Body of pancreas (tissue), 4 donors: Measurements from ENCODE around the gene VPS37D. TPM values are rescaled to one million over a fixed set of nuclear protein-coding genes. Genes with fewer than 3 reads are reported as not detected.

Experiments used
- ATAC-seq: fragments of 150-250 bp; one replicate; pipeline ENCODE4 v1.9.1; 2016
- DNase-seq, 4 donors: peaks; one replicate each; pipeline ENCODE4 v3.0.0-alpha.2; 2019
- H3K27ac ChIP-seq, 4 donors: fragments of 200-600 bp; sonication (generic); 1 replicate in 3 of 4; 2 replicates in 1 of 4; pipeline versions ENCODE4 v1.5.1 to v1.6.1; 2016 to 2019; ENCODE audit warnings: mild to moderate bottlenecking in 1 of 4, mixed read lengths in 1 of 4, moderate library complexity in 1 of 4
- H3K27me3 ChIP-seq, 2 donors: fragments of 200-600 bp; sonication (generic); one replicate each; pipeline ENCODE4 v1.6.0; 2016; ENCODE audit warnings: mild to moderate bottlenecking in 1 of 2
- H3K36me3 ChIP-seq, 2 donors: fragments of 200-600 bp; sonication (generic); replicated peaks in 1 of 2; 2 replicates each; pipeline ENCODE4 v1.5.1; 2016; ENCODE audit warnings: low read depth in 2 of 2; ENCODE audit not compliant: insufficient read depth in 1 of 2
- H3K4me1 ChIP-seq: fragments of 200-600 bp; sonication (generic); one replicate; pipeline ENCODE4 v1.6.0; 2016
- H3K4me3 ChIP-seq, 2 donors: fragments of 200-600 bp; sonication (generic); 1 replicate in 1 of 2; 2 replicates in 1 of 2; pipeline ENCODE4 v1.5.1; 2016 to 2019
- H3K9me3 ChIP-seq, 3 donors: fragments of 200-600 bp; sonication (generic); 1 replicate in 2 of 3; 2 replicates in 1 of 3; pipeline ENCODE4 v1.5.1; 2016
- CTCF ChIP-seq, 7 experiments: fragments of 450-650 bp in 4 of 7; fragments of 200-600 bp in 3 of 7; sonication (generic) in 3 of 7; IDR thresholded peaks; one replicate each; pipeline ENCODE4 v1.5.1; 2016 to 2019; ENCODE audit warnings: antibody characterized with exemption in 7 of 7
- POLR2A ChIP-seq, 3 donors: fragments of 450-650 bp; IDR thresholded peaks; one replicate each; pipeline ENCODE4 v1.6.1; 2016; ENCODE audit warnings: antibody characterized with exemption in 3 of 3, mild to moderate bottlenecking in 2 of 3
- WGBS, 2 donors: methylation state at CpG; one replicate each; pipeline ENCODE4 v1.1.5; 2017; 5-methylcytosine and 5-hydroxymethylcytosine counted together
- intact Hi-C: fragments of 100-400 bp; cut with DNase I; formaldehyde crosslinking; loops from one replicate; pipeline ENCODE4 v1.15.1; 2023
- total RNA-seq, 2 donors: library from RNA; depleted of rRNA; stranded (reverse); fragments of >200 nt; gene quantifications; one replicate each; pipeline ENCODE4 v1.1.0, GENCODE V29; 2016

VPS37D gene
- total RNA-seq, 2 donors from 2014 or later, result 1.3 to 6.0 TPM

- Histone ChIP-seq H3K4me1 (peaks cover 5% of the 10 kb centered on the region), H3K36me3 (no peaks in the 10 kb centered on the region), H3K4me3 (no peak overlapping the region), H3K9me3 (no peaks in the 10 kb centered on the region), H3K27me3 (no peaks in the 10 kb centered on the region), H3K27ac (no peak overlapping the region)
- TF ChIP-seq CTCF (IDR thresholded peaks at IDR 0.05), result no peak
- no peak for TF ChIP-seq POLR2A (IDR thresholded peaks at IDR 0.05)
- no peak for DNase-seq
- no peak for ATAC-seq
- WGBS, 2 donors, result 72 to 75% methylated on average over 8 of the region's 8 CpGs
- intact Hi-C loops, result no loop called here
Measured at GRCh38 chr7:73633844-73634243, 33.8 kb upstream of the VPS37D start.

GRCh38 chr7:73635428-73636200 lies 32.0 kb upstream of the VPS37D start:
- 81 to 85% methylated on average over 8 of the region's 8 CpGs for WGBS, 2 donors
- no peak overlapping the region for H3K27ac ChIP-seq
- H3K4me3 ChIP-seq, result no peak overlapping the region
- ATAC-seq (no peak), DNase-seq (no peak)
- intact Hi-C loops, result no loop called here
- H3K27me3 ChIP-seq, result no peaks in the 10 kb centered on the region
- H3K9me3 ChIP-seq, result no peaks in the 10 kb centered on the region
- TF ChIP-seq POLR2A (IDR thresholded peaks at IDR 0.05) (no peak), CTCF (IDR thresholded peaks at IDR 0.05) (no peak)
- no peaks in the 10 kb centered on the region for H3K36me3 ChIP-seq
- H3K4me1 ChIP-seq, result peaks cover 5% of the 10 kb centered on the region

- WGBS, 2 donors, result 46 to 83% methylated on average over 3 of the region's 3 CpGs
- H3K4me3 ChIP-seq, result no peak overlapping the region
- H3K4me1 ChIP-seq, result peaks cover 5% of the 10 kb centered on the region
- TF ChIP-seq CTCF (IDR thresholded peaks at IDR 0.05) (no peak), POLR2A (IDR thresholded peaks at IDR 0.05) (no peak)
- intact Hi-C loops, result no loop called here
- H3K27me3 ChIP-seq, result no peaks in the 10 kb centered on the region
- H3K36me3 ChIP-seq, result no peaks in the 10 kb centered on the region
- no peak for ATAC-seq
- DNase-seq, result no peak
- no peak overlapping the region for H3K27ac ChIP-seq
- no peaks in the 10 kb centered on the region for H3K9me3 ChIP-seq
Measured at GRCh38 chr7:73638911-73639310, 28.7 kb upstream of the VPS37D start.

GRCh38 chr7:73642834-73643233 lies 24.8 kb upstream of the VPS37D start:
- H3K36me3 ChIP-seq, result no peaks in the 10 kb centered on the region
- intact Hi-C loops, result no loop called here
- WGBS, 2 donors, result 43 to 52% methylated on average over 2 of the region's 2 CpGs

More at GRCh38 chr7:73642834-73643233, 24.8 kb upstream of the VPS37D start:
- Histone ChIP-seq H3K9me3 (no peaks in the 10 kb centered on the region), H3K27ac (no peak overlapping the region), H3K4me1 (peaks cover 6% of the 10 kb centered on the region), H3K27me3 (no peaks in the 10 kb centered on the region), H3K4me3 (no peak overlapping the region)
- TF ChIP-seq POLR2A (IDR thresholded peaks at IDR 0.05) (no peak), CTCF (IDR thresholded peaks at IDR 0.05) (no peak)
- no peak for DNase-seq
- no peak for ATAC-seq
